CD4-positive, alpha-beta T cell treated with Interleukin-6 for 4 hours (primary cell): ENCODE results near the gene JAK2.
"Not testable (repeated sequence)": the region's sequence is repeated elsewhere in the genome, so short reads cannot be mapped to it uniquely, and the experiment has no call there.

Experiments
- DNase-seq: peaks from one replicate; pipeline ENCODE4 v3.0.0-alpha.2; 2020; ENCODE audit warnings: mixed read lengths

The JAK2 gene

DNA sequence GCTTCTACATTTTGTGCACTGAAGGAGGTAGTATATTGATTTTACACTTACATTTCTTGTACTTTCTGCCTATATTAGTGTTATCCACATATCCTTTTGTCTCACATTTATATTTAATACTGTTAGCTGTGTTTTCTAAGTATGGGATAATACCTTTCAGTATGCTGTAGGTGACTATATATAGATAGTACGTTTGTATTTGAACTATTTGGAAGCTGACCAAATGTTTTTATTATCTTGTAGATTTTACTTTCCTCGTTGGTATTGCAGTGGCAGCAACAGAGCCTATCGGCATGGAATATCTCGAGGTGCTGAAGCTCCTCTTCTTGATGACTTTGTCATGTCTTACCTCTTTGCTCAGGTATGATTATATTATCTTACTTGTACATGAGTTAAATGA lies 59.1 kb downstream of the JAK2 start:
- no peak for DNase-seq

DNA sequence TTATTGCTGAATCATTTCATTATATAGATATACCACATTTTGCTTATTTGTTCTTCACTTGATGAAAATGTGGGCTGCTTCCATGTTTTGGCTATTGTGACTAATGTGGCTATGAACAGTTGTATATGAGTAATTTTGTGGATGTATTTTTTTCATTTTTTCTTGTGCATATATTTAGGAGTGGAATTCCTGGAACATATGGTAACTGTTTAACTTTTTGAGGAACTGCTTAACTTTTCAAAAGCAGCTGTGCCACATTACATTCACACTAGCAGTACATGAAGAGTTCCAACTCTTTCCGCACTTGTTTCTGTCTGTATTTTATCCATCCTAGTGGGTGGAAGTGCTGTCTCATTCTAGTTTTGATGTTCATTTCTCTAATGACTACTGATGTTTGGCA lies 67.8 kb downstream of the JAK2 start:
- no peak for DNase-seq

DNA sequence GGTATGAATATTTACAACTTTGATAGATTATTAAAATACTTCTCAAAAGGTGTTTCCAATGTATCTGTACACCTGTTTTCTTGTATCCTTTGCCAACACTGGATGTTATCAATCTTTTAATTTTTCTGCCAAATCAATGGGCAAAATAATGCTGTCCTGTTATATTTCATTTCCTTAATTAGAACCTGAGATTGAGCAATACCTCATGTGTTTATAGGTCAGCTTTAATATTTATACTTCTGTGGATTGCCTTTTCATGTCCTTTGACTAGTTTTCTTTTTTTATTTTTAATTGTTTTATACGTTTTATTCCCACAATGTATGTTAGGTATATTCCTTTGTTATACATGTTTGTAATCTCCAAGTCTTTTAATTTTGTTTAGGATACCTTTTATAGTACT lies 77.6 kb downstream of the JAK2 start:
- DNase-seq: no peak

DNA sequence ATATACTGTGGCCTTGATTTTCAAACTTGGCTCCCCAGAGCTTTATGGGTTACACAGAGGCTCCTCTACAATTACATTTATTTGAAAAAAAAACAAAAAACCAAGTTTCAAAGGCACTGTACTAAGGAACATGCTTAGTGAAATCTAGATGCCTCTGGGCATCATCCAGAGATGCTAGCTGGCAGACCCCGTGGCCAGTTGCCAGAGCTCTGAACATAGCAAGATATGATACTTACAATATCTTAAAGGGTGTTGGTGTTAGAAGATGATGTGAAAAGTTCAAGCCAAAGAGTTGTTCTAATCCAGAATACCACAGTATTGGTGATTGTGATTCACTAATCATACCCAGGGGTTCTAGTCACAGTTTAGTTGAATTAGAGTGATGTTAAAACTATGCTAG lies 87.8 kb downstream of the JAK2 start:
- no peak for DNase-seq

DNA sequence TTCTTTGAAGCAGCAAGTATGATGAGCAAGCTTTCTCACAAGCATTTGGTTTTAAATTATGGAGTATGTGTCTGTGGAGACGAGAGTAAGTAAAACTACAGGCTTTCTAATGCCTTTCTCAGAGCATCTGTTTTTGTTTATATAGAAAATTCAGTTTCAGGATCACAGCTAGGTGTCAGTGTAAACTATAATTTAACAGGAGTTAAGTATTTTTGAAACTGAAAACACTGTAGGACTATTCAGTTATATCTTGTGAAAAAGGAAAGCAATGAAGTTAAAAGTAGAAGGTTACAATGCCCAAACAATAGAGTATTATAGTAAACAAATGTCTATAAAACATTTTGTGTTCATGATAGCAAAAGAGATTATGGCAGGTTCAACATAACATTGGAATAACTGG lies 88.6 kb downstream of the JAK2 start:
- DNase-seq: no peak

DNA sequence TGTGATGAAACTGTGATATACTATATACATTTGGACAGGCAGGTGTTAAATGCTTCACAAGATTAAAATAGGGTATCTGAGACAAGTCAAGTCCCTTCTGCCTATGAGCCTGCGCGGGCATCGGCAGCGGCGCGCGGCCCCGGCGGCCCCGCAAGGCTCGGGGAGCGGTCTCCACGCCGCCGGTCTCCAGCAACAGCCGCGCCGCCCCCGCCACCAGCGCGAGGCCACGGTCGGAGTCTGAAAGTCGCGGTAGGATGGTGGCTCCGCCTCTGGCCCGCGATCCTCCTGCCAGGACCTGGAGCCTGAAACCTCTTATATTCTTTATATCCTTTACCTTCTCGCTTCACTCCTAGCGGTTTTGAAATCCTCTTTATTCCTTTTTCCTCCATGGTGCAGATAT lies 100.9 kb downstream of the JAK2 start:
- DNase-seq: no peak

DNA sequence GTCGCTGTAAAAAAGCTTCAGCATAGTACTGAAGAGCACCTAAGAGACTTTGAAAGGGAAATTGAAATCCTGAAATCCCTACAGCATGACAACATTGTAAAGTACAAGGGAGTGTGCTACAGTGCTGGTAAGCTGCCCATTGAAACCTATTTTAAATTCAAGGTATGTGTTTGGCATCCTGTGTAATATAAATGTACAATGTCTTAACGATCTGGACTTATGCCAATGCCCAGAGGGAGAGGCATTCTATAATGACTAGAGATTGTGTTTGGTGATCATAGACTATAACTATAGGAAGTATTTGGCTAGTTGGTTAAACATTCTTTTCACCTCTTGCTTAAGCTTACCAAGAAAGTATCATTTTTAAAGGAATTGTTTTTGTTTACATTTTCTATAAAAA lies 104.7 kb downstream of the JAK2 start:
- no peak for DNase-seq

DNA sequence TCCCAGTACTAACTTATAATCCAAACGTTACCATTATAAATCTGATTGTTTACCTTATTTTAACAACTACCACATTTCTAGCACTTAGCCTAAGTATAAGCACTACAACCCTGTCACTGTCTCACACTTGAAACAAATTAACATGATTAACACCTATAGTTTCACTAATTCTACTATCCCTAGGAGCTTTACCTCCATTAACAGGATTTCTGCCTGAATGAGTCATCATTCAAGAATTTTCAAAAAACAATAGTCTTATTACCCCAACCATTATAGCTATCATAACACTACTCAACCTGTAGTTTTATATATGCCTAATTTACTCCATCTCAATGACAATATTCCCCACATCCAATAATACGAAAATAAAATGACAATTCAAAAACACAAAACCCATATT lies 110.7 kb downstream of the JAK2 start:
- DNase-seq: no peak

DNA sequence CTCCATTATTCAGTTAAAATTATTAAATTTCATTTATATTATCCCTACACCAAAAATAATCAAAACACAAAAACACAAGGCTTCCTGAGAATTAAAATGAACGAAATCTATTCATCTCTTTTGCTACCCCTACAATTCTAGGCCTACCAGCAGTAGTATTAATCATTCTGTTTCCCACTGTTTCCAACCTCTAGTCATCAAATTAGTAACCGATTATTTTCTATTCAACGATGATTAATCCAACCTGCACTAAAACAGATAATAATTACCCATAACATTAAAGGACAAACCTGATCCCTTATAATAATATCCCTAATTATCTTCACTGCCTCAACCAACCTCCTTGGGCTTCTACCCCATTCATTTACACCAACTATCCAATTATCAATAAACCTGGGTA lies 114.4 kb downstream of the JAK2 start:
- DNase-seq: no peak

DNA sequence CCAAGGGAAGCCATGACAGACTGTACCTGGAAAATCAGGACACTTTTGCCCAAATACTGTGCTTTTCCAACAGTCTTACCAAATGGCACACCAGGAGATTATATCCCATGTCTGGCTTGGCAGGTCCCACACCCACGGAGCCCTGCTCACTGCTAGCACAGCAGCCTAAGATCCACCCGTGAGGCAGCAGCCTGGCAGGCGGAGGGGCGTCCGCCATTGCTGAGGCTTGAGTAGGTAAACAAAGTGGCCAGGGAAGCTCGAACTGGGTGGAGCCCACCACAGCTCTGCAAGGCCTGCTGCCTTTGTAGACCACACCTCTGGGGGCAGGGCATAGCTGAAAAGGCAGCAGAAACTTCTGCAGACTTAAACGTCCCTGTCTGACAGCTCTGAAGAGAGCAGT lies 116.1 kb downstream of the JAK2 start:
- not testable (repeated sequence) for DNase-seq

DNA sequence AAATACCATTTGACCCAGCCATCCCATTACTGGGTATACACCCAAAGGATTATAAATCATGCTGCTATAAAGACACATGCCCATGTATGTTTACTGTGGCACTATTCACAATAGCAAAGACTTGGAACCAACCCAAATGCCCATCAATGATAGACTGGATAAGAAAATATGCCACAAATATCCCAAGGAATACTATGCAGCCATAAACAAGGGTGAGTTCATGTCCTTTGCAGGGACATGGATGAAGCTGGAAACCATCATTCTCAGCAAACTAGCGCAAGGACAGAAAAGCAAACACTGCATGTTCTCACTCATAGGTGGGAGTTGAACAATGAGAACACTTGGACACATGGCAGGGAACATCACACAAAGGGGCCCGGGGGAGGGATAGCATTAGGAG lies 121.4 kb downstream of the JAK2 start:
- not testable (repeated sequence) for DNase-seq

DNA sequence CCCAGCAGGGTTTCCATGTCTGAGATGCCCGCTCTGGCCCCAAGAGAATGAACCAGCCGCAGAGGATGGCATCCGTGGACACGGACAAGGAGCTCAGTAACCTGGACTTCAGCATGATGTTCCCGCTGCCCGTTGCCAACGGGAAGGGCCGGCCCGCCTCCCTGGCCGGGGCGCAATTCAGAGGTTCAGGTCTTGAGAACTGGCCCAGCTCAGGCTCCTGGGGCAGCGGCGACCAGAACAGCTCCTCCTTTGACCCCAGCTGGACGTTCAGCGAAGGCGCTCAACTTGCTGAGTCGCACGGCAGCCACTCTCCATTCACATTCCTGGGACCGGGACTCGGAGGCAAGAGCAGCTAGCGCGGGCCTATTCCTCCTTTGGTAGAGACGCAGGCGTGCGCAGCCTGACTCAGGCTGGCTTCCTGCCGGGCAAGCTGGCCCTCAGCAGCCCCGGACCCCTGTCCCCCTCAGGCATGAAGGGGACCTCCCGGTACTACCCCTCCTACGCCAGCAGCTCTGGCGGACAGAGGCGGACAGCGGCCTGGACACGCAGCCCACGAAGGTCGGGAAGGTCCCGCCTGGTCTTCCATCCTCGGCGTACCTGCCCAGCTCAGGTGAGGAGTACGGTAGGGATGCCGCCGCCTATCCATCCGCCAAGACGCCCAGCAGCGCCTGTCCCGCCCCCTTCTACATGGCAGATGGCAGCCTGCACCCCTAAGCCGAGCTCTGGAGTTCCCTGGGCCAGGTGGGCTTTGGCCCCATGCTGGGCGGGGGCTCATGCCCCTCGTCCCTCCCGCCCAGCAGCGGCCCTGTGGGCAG lies 126.0 kb downstream of the JAK2 start:
- DNase-seq: no peak

DNA sequence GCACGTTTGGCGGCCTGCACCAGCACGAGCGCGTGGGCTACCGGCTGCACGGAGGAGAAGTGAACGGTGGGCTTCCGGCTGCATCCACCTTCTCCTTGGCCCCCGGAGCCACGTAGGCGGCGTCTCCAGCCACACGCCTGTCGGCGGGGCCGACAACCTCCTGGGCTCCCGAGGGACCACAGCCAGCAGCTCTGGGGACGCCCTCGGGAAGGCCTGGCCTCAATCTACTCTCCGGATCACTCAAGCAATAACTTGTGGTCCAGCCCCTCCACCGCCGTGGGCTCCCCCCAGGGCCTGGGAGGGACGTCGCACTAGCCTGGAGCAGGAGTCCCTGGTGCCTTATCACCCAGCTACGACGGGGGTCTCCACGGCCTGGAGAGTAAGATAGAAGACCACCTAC lies 126.6 kb downstream of the JAK2 start:
- DNase-seq: no peak

DNA sequence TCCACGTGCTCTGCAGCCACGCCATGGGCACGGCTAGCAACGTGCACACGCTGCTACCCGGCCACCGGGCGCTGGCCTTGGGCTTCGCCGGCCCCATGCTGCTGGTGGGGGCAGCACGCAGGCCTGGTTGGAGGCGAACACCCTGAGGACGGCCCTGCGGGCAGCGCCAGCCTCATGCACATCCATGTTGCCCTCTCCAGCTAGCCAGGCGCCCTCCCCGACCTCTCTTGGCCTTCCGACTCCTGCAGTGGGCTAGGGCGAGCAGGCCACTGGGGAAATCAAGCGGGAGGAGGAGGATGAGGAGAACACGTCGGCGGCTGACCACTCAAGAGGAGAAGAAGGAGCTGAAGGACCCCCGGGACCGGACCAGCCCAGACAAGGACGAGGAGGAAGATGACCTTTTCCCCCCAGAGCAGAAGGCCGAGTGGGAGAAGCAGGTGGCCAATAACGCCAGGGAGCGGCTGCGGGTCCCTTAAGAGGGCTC lies 127.1 kb downstream of the JAK2 start:
- DNase-seq: no peak

DNA sequence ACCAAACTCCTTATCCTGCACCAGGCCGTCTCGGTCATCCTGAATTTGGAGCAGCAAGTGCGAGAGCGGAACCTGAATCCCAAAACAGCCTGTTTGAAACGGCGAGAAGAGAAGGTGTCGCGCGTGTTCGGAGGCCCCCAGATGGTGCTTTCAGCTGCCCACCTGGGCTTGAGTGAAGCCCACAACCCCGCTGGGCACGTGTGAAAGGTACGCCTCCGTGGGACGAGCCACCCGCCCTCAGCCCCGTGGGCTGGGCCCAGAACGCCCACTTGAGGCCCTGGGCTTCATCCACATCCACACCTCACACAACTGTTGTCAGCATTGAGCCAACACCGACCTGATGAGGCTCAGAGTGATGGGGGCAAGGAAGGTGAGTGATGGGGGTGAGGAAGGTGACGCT lies 127.6 kb downstream of the JAK2 start:
- DNase-seq: no peak

DNA sequence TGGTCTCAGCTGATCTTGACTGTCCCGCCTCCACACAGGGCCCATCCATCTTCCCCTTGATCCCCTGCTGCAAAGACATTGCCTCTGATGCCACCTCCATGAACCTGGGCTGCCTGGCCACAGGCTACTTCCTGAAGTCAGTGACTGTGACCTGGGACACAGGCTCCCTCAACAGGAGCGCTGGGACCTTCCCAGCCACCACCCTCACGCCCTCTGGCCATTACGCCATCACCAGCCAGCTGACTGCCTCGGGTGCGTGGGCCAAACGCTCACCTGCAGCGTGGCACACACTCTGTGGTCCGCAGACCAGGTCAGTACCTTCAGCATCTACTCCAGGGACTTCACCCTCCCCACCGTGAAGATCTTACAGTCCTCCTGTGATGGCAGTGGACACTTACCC lies 128.5 kb downstream of the JAK2 start:
- no peak for DNase-seq

DNA sequence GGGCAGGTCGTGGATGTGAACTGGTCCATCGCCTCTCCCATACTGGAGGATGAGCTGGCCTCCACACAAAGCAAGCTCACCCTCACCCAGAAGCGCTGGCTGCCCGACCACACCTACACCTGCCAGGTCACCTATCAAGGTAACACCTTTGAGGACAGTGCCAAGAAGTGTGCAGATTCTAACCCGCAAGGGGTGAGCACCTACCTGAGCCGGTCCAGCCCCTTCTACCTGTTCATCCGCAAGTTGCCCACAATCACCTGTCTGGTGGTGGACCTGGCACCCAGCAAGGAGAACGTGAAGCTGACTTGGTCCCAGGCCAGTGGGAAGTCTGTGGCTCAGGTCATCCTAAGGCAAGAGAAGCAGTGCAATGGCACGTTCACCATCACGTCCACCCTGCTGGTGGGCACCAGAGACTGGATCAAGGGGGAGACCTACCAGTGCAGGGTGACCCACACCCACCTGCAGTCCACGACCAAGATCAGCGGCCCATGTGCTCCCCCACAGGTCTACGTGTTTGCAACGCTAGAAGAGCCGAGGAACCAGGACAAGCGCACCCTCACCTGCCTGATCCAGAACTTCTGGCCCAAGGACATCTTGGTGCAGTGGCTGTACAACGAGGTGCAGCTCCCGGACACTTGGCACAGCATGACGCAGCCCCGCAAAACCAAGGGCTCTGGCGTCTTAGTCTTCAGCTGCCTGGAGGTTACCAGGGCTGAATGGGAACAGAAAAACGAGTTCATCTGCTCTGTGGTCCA lies 129.1 kb downstream of the JAK2 start:
- DNase-seq: no peak

DNA sequence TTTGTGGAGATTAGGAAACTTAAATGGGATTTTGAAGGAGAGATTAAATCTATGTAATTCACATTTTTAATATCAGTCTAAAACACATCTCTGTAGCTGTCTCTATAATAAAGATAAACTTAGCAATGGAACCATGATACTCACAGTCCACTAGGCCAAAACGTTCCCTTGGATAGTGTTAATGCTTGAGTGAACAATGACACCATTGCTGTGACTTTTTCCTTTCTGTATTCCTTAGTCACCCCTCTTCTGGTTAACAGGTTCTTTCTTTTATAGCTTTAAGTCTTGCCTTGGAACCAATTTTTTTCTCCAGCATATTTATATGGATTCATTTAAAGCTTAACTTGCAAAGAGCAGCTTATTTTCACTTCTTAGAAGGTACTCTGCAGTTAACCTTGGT lies 137.0 kb downstream of the JAK2 start:
- no peak for DNase-seq

DNA sequence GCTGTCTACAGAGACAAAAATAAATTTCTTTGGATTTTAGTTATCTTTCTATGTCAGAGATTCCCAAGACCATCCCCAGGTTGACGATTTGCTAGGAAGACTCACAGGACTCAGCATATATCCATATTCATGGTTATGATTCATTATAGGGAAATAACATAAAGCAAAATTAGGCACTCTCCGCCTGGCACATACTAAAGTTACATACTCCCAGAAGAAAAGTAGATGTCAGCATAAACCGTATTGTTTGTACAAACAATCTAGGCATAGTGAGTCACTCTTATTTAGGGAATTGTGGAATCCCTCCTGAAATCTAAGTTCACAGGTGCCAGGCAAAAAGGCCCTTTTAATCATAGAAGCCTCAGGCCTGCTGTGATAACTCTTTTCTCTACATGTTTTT lies 137.4 kb downstream of the JAK2 start:
- DNase-seq: no peak

DNA sequence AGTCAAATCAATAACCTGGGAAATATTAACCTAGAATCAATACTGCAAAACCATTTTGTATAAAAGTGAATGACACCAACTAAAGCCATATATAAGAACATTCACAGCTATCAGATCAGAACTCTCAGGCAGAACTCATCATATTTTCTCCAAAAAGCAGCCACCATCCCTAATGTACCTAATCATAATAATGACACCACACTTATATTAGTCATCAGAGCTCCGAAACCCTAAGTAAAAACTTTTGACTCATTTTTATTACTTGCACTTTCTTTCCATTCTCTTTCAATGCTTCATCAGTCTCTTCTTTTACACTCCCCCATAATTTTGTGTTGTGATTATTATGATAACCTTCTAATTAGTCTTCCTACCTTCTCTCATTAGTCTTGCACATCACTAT lies 155.1 kb downstream of the JAK2 start:
- no peak for DNase-seq

DNA sequence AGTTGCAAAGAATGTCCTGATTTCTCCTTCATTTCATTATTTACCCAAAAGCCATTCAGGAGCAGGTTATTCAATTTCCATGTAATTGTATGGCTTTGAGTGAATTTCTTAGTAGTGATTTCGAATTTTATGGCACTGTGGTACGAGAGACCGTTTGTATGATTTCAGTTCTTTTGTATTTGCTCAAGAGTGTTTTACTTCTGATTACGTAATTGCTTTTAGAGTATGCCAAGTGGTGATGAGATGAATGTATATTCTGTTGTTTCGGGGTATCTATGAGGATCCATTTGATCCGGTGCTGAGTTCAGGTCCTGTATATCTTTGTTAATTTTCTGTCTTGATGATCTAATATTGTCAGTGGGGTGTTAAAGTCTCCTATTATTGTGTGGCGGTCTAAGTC lies 159.1 kb downstream of the JAK2 start:
- DNase-seq: no peak

DNA sequence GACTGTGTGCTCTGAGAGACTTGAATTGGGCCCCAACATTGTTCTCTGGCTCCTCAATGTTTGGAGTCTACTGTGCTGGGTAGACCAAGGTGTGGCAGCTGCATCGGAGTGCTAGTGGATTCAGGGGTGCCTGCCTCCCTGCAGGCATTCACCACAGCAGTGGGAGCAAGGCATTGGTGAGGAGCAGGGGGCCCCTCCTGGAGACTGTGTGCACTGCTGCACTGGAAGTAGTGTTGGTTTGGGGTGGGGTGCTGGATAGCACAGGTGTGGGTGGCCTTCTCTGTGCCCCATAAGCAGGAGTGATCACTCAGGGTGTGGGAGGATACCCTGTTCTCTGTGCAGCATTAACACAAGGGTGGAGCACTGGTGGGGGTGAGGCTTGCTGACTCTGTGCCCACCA lies 161.2 kb downstream of the JAK2 start:
- DNase-seq: no peak
